GM19324 (cell line): ENCODE data around the gene AMH.

Experiments
- ATAC-seq: cut with Tn5 transposase; IDR thresholded peaks from one replicate; pipeline ENCODE4 v1.9.1; 2021; ENCODE audit warnings: mild to moderate bottlenecking, moderate library complexity; ENCODE audit not compliant: unreplicated experiment, low FRiP score

The AMH gene

GRCh38 chr19:2282062-2282861 is 33.1 kb downstream of the AMH start, which contains the start of gene PEAK3:
Gene PEAK3 (minus strand): TSS chr19:2282175. CDS start chr19:2280931, 1,244 bp downstream.
- no peak for ATAC-seq

- ATAC-seq: no peak
Measured at GRCh38 chr19:2282862-2283237, 33.7 kb downstream of the AMH start.

GRCh38 chr19:2283835-2284507 is 34.8 kb downstream of the AMH start:
- no peak for ATAC-seq

GRCh38 chr19:2286402-2287140 is 37.4 kb downstream of the AMH start:
- ATAC-seq: no peak

- ATAC-seq: no peak
Measured at GRCh38 chr19:2287585-2288337, 38.6 kb downstream of the AMH start.

GRCh38 chr19:2288338-2288817 is 39.3 kb downstream of the AMH start:
- ATAC-seq: no peak

- no peak for ATAC-seq
Measured at GRCh38 chr19:2288818-2289713, 39.9 kb downstream of the AMH start.

- ATAC-seq: no peak
Measured at GRCh38 chr19:2289714-2290435, 40.8 kb downstream of the AMH start.

GRCh38 chr19:2290441-2291184 is 41.5 kb downstream of the AMH start:
- ATAC-seq: no peak

- no peak for ATAC-seq
Measured at GRCh38 chr19:2291185-2291751, 42.1 kb downstream of the AMH start.

GRCh38 chr19:2294687-2295335 is 45.7 kb downstream of the AMH start:
- ATAC-seq: no peak

GRCh38 chr19:2296141-2296540 is 47.0 kb downstream of the AMH start:
- no peak for ATAC-seq

- no peak for ATAC-seq
Measured at GRCh38 chr19:2300533-2300932, 51.4 kb downstream of the AMH start.
